HG03175 (cell line): Measurements from ENCODE around the gene DOCK4.

Experiments
- ATAC-seq: cut with Tn5 transposase; IDR thresholded peaks from one replicate; pipeline ENCODE4 v1.9.1; 2021; ENCODE audit warnings: mild to moderate bottlenecking, moderate library complexity; ENCODE audit not compliant: unreplicated experiment

DOCK4 gene

GRCh38 chr7:111747718-111748117 is 458.5 kb downstream of the DOCK4 start:
- ATAC-seq, result no peak

- no peak for ATAC-seq
These were observed 459.2 kb downstream of the DOCK4 start for GRCh38 chr7:111746950-111747349.

- no peak for ATAC-seq
These were observed 461.6 kb downstream of the DOCK4 start for GRCh38 chr7:111744501-111745155.

GRCh38 chr7:111743244-111743847 is 462.9 kb downstream of the DOCK4 start:
- ATAC-seq, result no peak

GRCh38 chr7:111741811-111742240 is 464.4 kb downstream of the DOCK4 start:
- ATAC-seq, result peak; percentile 93

GRCh38 chr7:111740942-111741341 is 465.3 kb downstream of the DOCK4 start:
- no peak for ATAC-seq

GRCh38 chr7:111736552-111736874 is 469.7 kb downstream of the DOCK4 start:
- no peak for ATAC-seq

- ATAC-seq, result peak; percentile 73
These were observed 470.3 kb downstream of the DOCK4 start for GRCh38 chr7:111735661-111736551.

GRCh38 chr7:111734954-111735660 is 471.1 kb downstream of the DOCK4 start:
- ATAC-seq, result no peak

GRCh38 chr7:111732923-111733322 is 473.3 kb downstream of the DOCK4 start:
- ATAC-seq, result no peak

GRCh38 chr7:111730476-111731300 is 475.5 kb downstream of the DOCK4 start:
- ATAC-seq, result peak; percentile 67

GRCh38 chr7:111730057-111730456 is 476.1 kb downstream of the DOCK4 start:
- ATAC-seq, result no peak

GRCh38 chr7:111729483-111729882 is 476.7 kb downstream of the DOCK4 start:
- ATAC-seq, result no peak

- ATAC-seq, result no peak
These were observed 477.6 kb downstream of the DOCK4 start for GRCh38 chr7:111728635-111728995.

- no peak for ATAC-seq
These were observed 478.1 kb downstream of the DOCK4 start for GRCh38 chr7:111727905-111728634.

GRCh38 chr7:111718886-111719285 is 487.3 kb downstream of the DOCK4 start:
- ATAC-seq, result no peak

- ATAC-seq, result no peak
These were observed 494.7 kb downstream of the DOCK4 start for GRCh38 chr7:111711426-111712065.

GRCh38 chr7:111710839-111711380 is 495.3 kb downstream of the DOCK4 start:
- ATAC-seq, result no peak

- no peak for ATAC-seq
These were observed 498.1 kb downstream of the DOCK4 start for GRCh38 chr7:111708072-111708471.
